ENCODE results near the gene MCAT. TPM values are rescaled to one million over a fixed set of nuclear protein-coding genes. Genes with fewer than 3 reads are reported as not detected.

MCAT gene
- total RNA-seq, 1 donor from 2014 or later = 10.5 TPM

GRCh38 chr22:43096420-43096819 lies 46.8 kb downstream of the MCAT start:
- Mint-ChIP-seq H3K27ac (no peak overlapping the region), H3K4me3 (no peak overlapping the region), H3K4me1 (peaks cover 12% of the 10 kb centered on the region), H3K9me3 (peaks cover 10% of the 10 kb centered on the region), H3K27me3 (ENCODE audit: insufficient read depth, low read depth) (peaks cover 7% of the 10 kb centered on the region), H3K36me3 (peaks cover 6% of the 10 kb centered on the region)
- Histone ChIP-seq H3K4me3 (no peak overlapping the region), H3F3A (ENCODE audit: low read depth) (peaks cover under 1% of the 10 kb centered on the region), H3K9me3 (ENCODE audit: low read depth) (no peaks in the 10 kb centered on the region), H3K79me2 (ENCODE audit: low read depth) (no peaks in the 10 kb centered on the region), H2AFZ (replicated peaks) (no peak overlapping the region), H4K20me1 (ENCODE audit: low read depth) (no peaks in the 10 kb centered on the region), H3K4me1 (peaks cover 4% of the 10 kb centered on the region), H3K27me3 (no peaks in the 10 kb centered on the region), H3K9ac (no peak overlapping the region), H3K27ac (no peak overlapping the region), H3K4me2 (no peak overlapping the region), H3K36me3 (no peaks in the 10 kb centered on the region)
- no peak for DNase-seq (ENCODE audit: low spot score)
- TF ChIP-seq EZH2 (IDR thresholded peaks at IDR 0.05) (no peak), CTCF (IDR thresholded peaks at IDR 0.05) (no peak), EZH2phosphoT487 (IDR thresholded peaks at IDR 0.05) (no peak)

- Mint-ChIP-seq H3K36me3 (peaks cover 6% of the 10 kb centered on the region), H3K4me3 (no peak overlapping the region), H3K27me3 (ENCODE audit: insufficient read depth, low read depth) (peaks cover 7% of the 10 kb centered on the region), H3K9me3 (peaks cover 10% of the 10 kb centered on the region), H3K27ac (no peak overlapping the region), H3K4me1 (peaks cover 8% of the 10 kb centered on the region)
- H3K9ac ChIP-seq = no peak overlapping the region
- no peaks in the 10 kb centered on the region for H3K36me3 ChIP-seq
- H4K20me1 ChIP-seq (ENCODE audit: low read depth) = no peaks in the 10 kb centered on the region
- TF ChIP-seq EZH2phosphoT487 (IDR thresholded peaks at IDR 0.05) (no peak), CTCF (IDR thresholded peaks at IDR 0.05) (no peak), EZH2 (IDR thresholded peaks at IDR 0.05) (no peak)
- no peak overlapping the region for H3K4me2 ChIP-seq
- no peaks in the 10 kb centered on the region for H3K27me3 ChIP-seq
- peaks cover 4% of the 10 kb centered on the region for H3K4me1 ChIP-seq
- H3K4me3 ChIP-seq = no peak overlapping the region
- H3F3A ChIP-seq (ENCODE audit: low read depth) = peaks cover 9% of the 10 kb centered on the region
- H2AFZ ChIP-seq (replicated peaks) = no peak overlapping the region
- H3K9me3 ChIP-seq (ENCODE audit: low read depth) = no peaks in the 10 kb centered on the region
- H3K27ac ChIP-seq = no peak overlapping the region
- no peak for DNase-seq (ENCODE audit: low spot score)
- no peaks in the 10 kb centered on the region for H3K79me2 ChIP-seq (ENCODE audit: low read depth)
Observed at GRCh38 chr22:43094551-43094950, 48.6 kb downstream of the MCAT start.

DNA sequence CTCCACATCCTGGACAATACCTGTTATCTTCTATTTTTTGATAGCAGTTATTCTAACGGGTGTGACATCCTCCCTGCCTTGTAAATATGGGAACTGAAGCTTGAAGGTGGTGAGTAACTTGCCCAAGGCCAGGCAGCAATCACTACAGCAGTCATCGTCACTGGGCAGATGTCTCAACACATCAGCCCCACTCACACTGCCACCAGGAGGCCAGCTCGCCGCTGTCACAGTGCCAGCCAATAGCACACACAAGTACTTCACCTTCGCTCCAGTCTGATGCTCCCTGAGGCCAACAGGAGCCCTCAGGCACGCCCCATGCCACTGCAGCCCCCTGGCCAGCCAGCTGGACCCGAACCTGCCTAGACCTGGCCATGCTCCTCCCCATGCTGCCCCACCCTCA lies 49.1 kb downstream of the MCAT start:
- TF ChIP-seq EZH2 (IDR thresholded peaks at IDR 0.05) (no peak), CTCF (IDR thresholded peaks at IDR 0.05) (no peak), EZH2phosphoT487 (IDR thresholded peaks at IDR 0.05) (no peak)
- Histone ChIP-seq H4K20me1 (ENCODE audit: low read depth) (no peaks in the 10 kb centered on the region), H3F3A (ENCODE audit: low read depth) (peaks cover 9% of the 10 kb centered on the region), H3K4me3 (no peak overlapping the region), H3K36me3 (no peaks in the 10 kb centered on the region), H3K27me3 (no peaks in the 10 kb centered on the region), H3K27ac (no peak overlapping the region), H3K4me2 (no peak overlapping the region), H3K9me3 (ENCODE audit: low read depth) (no peaks in the 10 kb centered on the region), H3K79me2 (ENCODE audit: low read depth) (no peaks in the 10 kb centered on the region), H2AFZ (replicated peaks) (no peak overlapping the region), H3K4me1 (peaks cover 4% of the 10 kb centered on the region), H3K9ac (no peak overlapping the region)
- Mint-ChIP-seq H3K4me3 (no peak overlapping the region), H3K4me1 (peaks cover 8% of the 10 kb centered on the region), H3K27me3 (ENCODE audit: insufficient read depth, low read depth) (peaks cover 5% of the 10 kb centered on the region), H3K27ac (no peak overlapping the region), H3K36me3 (peaks cover 6% of the 10 kb centered on the region), H3K9me3 (peaks cover 10% of the 10 kb centered on the region)
- no peak for DNase-seq (ENCODE audit: low spot score)
